Activated B cell treated with CpG ODN at 0.5 μM for 24 hours (primary cell): ENCODE data around the gene ETS1. TPM values are rescaled to one million over a fixed set of nuclear protein-coding genes. Genes with fewer than 3 reads are reported as not detected.
A peak's percentile ranks its signal among the peaks of the same experiment; 100 is the strongest.

ENCODE experiments used
- ATAC-seq: fragments of 200-7000 bp; cut with Tn5 transposase; one replicate; pipeline ENCODE4 v1.10.0; 2021; ENCODE audit warnings: low read depth, mild to moderate bottlenecking, moderate library complexity
- CTCF ChIA-PET: fragments of 350-600 bp; sonication (Branson Sonifier 250); formaldehyde crosslinking; loops from one replicate; lab custom pipeline; 2021; ENCODE audit warnings: antibody characterized with exemption; lab: Charles Lee
- POLR2A ChIA-PET: fragments of 350-600 bp; sonication (Branson Sonifier 250); formaldehyde crosslinking; loops from one replicate; lab custom pipeline; 2021; ENCODE audit warnings: antibody characterized with exemption; lab: Charles Lee
- DNase-seq: peaks from one replicate; pipeline ENCODE4 v3.0.0; 2022
- H3K27ac Mint-ChIP-seq: one replicate; pipeline ENCODE4 v1.8.0; 2020; ENCODE audit warnings: mixed read lengths
- H3K27me3 Mint-ChIP-seq: one replicate; pipeline ENCODE4 v1.8.0; 2021; ENCODE audit warnings: mixed read lengths
- H3K36me3 Mint-ChIP-seq: one replicate; pipeline ENCODE4 v1.8.0; 2021; ENCODE audit warnings: low read depth, mixed read lengths
- H3K4me1 Mint-ChIP-seq: one replicate; pipeline ENCODE4 v1.8.0; 2021; ENCODE audit warnings: mixed read lengths
- H3K4me3 Mint-ChIP-seq: one replicate; pipeline ENCODE4 v1.8.0; 2020; ENCODE audit warnings: mild to moderate bottlenecking, mixed read lengths
- H3K9me3 Mint-ChIP-seq: one replicate; pipeline ENCODE4 v1.8.0; 2020; ENCODE audit warnings: mixed read lengths
- intact Hi-C: fragments of 100-400 bp; cut with micrococcal nuclease; formaldehyde crosslinking; loops from one replicate; pipeline ENCODE4 v1.15.1; 2024
- total RNA-seq: library from RNA; stranded (reverse); gene quantifications from 2 replicates; pipeline ENCODE4 v1.2.3, GENCODE V29; 2022
- TF ChIP-seq, protein P1 (sequence below): fragments of 200-600 bp; IDR thresholded peaks from one replicate; pipeline ENCODE4 v1.8.0; 2022; ENCODE audit warnings: antibody characterized with exemption, mild to moderate bottlenecking

Gene ETS1
- total RNA-seq, 1 donor from 2014 or later, result 301 TPM

DNA sequence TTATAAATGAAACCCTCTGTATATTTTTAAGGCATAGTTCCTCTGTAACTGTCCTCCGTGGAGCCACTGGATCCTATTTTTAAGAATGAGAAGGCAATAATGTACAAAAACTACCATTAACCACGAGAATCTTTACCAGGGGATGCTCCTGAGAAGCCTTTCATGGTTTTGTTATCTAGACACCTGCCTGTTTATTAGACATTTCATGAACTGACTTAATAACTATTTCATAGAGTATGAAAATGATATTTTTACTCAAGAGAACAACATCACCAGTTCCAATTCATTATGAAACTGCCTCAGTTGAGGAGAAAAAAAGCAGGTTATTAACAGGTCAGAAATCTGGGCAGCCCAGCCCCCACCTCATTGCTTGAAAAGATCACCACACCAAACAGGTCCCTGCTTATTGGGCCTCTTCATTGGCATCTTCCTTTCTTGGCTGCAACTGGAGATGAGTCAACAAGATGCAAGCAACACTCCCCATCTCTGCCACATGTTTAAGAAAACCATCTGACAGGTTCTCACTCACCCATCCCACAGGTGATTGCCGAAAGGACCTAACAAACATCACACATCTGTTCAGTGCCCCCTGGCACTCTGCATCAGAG lies 27.8 kb downstream of the ETS1 start:
- H3K27ac Mint-ChIP-seq, result no peak overlapping the region

DNA sequence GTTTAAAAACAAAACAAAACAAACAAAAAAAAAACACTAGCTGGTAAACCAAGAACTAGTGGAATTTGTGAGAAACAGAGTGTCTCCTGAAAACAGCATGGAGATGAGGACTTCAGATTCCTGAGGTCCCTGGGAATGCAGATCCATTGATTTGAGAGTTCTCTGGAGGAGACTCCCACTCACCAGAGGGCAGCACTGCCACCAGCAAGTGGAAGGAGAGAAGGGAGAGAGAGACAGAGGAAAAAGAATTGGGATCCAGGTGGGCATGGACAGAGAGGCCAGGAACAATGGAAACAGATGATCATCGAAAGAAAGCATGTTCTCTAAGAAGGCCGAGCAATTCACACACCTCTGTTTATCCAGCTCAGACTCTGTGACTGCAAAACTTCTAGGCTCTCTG lies 31.8 kb downstream of the ETS1 start:
- DNase-seq, result no peak
- Mint-ChIP-seq H3K4me1 (peaks cover 62% of the 10 kb centered on the region), H3K36me3 (no peaks in the 10 kb centered on the region), H3K4me3 (no peak overlapping the region), H3K27me3 (no peaks in the 10 kb centered on the region), H3K27ac (no peak overlapping the region), H3K9me3 (no peaks in the 10 kb centered on the region)
- TF ChIP-seq, protein P1, sequence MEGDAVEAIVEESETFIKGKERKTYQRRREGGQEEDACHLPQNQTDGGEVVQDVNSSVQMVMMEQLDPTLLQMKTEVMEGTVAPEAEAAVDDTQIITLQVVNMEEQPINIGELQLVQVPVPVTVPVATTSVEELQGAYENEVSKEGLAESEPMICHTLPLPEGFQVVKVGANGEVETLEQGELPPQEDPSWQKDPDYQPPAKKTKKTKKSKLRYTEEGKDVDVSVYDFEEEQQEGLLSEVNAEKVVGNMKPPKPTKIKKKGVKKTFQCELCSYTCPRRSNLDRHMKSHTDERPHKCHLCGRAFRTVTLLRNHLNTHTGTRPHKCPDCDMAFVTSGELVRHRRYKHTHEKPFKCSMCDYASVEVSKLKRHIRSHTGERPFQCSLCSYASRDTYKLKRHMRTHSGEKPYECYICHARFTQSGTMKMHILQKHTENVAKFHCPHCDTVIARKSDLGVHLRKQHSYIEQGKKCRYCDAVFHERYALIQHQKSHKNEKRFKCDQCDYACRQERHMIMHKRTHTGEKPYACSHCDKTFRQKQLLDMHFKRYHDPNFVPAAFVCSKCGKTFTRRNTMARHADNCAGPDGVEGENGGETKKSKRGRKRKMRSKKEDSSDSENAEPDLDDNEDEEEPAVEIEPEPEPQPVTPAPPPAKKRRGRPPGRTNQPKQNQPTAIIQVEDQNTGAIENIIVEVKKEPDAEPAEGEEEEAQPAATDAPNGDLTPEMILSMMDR, result no peak
- POLR2A ChIA-PET, result interaction anchor here (4.8 to 6.5 kb wide), 3 partner anchors 10 to 54 kb away, joined by 86 to 146 read pairs (median 123); no protein-coding TSS in a partner anchor
- intact Hi-C loops, result no loop called here
- ATAC-seq, result no peak
- CTCF ChIA-PET, result interaction anchor here (0.7 to 4.7 kb wide), 4 partner anchors 48 to 74 kb away, joined by 3 to 62 read pairs (median 3); no protein-coding TSS in a partner anchor

More for the DNA sequence above, 27.8 kb downstream of the ETS1 start:
- ChIA-PET CTCF (no interaction called here), POLR2A (interaction anchor here (0.7 kb wide), 2 partner anchors 10 to 151 kb away, joined by 3 to 7 read pairs; no protein-coding TSS in a partner anchor)
- Mint-ChIP-seq H3K4me3 (peak overlapping the region; percentile 16), H3K4me1 (peaks cover 55% of the 10 kb centered on the region), H3K27me3 (no peaks in the 10 kb centered on the region), H3K36me3 (no peaks in the 10 kb centered on the region), H3K9me3 (no peaks in the 10 kb centered on the region)
- DNase-seq (no peak), ATAC-seq (no peak)
- TF ChIP-seq, protein P1, result no peak
- intact Hi-C loops, result loop anchor here (5.0 kb wide), 1 partner anchor 38 kb away; no protein-coding TSS in a partner anchor

DNA sequence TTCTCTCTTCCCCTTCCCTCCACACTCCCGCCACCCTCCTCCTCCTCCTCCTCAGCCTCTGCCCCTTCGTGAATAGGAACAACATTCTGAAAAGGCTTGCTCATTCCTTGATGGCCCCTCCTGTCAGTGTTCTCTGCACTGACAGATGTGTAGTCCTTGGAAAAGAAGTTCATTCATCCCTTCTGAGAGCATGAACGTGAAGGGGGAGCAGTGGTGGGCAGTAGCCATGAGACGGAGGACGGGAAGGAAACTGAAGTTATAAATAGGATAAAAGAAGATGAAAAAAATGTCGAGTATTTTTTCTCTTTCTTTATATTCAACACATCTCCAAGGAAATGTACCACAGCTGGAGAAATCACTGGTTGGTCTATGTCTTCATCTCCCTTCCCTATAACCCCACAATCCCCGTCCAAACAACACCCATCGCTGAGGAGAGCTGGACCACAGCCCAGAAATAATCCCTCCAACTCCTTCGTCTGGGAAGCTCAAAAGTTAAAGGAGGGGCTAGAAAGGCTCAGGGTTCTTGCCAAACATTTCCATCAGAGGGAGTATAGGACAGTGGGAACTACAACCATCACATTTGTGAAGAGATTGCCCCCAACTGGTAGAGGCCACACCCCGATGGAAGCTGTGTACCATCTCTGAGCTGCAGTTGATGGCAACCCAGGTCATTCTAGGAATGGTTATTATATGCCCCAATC lies 33.5 kb downstream of the ETS1 start:
- no peaks in the 10 kb centered on the region for H3K27me3 Mint-ChIP-seq
- CTCF ChIA-PET, result interaction anchor here (0.7 to 4.7 kb wide), 16 partner anchors 10 to 396 kb away, joined by 3 to 62 read pairs (median 6); no protein-coding TSS in a partner anchor
- H3K36me3 Mint-ChIP-seq, result no peaks in the 10 kb centered on the region
- intact Hi-C loops, result loop anchor here (1.0 to 2.0 kb wide), 6 partner anchors 10 to 277 kb away; no protein-coding TSS in a partner anchor
- TF ChIP-seq, protein P1, result no peak
- H3K4me3 Mint-ChIP-seq, result peak overlapping the region; percentile 73
- POLR2A ChIA-PET, result interaction anchor here (0.9 to 6.5 kb wide), 28 partner anchors 10 to 294 kb away, joined by 3 to 146 read pairs (median 10); no protein-coding TSS in a partner anchor
- peak overlapping the region; percentile 98 for H3K27ac Mint-ChIP-seq
- ATAC-seq, result no peak
- H3K9me3 Mint-ChIP-seq, result no peaks in the 10 kb centered on the region
- H3K4me1 Mint-ChIP-seq, result peaks cover 64% of the 10 kb centered on the region
- no peak for DNase-seq

DNA sequence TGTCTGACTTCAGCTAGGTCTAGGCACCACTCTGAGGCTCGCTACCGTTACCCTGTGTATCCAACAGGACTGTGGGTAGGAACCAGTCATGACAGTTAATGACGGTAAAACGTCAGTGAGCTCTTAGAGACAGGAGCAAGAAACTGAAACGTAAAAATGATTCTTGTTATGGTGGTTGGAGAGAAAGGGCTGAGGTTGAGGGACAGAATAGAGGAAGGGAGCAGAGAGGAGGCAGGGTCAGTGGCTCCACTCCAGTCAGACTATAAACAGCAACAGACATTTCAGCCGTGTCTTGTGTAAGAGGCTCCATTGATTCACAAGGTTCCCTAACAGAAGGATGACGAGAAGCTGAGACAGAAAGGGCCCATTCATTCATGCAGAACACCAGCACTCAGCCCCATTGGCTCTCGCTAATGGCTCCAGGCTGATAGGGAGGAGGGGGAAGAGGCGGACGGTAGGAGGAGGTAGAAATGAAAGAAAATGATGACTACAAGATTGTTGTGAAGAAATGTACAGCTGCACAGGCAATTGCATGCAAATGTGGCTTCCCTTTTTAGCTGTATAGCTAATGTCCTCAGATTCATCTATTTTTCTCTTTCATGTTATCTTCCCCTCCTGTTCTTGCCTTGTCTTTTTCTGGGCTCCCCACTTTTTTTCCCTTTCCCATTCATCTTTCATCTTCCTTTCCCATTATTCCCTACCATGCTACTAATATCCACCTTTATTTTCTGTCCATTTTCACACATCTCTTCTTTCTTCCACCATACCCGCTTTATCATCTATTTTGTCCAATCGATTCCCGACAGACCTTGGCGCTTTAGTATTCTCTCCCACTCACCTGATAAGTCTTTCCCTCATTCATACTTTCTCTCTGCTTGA lies 34.3 kb downstream of the ETS1 start:
- no peaks in the 10 kb centered on the region for H3K9me3 Mint-ChIP-seq
- ATAC-seq (peak; percentile 78), DNase-seq (peak; percentile 47)
- H3K36me3 Mint-ChIP-seq, result no peaks in the 10 kb centered on the region
- POLR2A ChIA-PET, result interaction anchor here (0.6 to 6.5 kb wide), 36 partner anchors 9 to 293 kb away, joined by 3 to 146 read pairs (median 6); no protein-coding TSS in a partner anchor
- H3K27me3 Mint-ChIP-seq, result no peaks in the 10 kb centered on the region
- H3K4me1 Mint-ChIP-seq, result peaks cover 72% of the 10 kb centered on the region
- intact Hi-C loops, result loop anchor here (1.0 to 2.0 kb wide), 12 partner anchors 11 to 278 kb away; no protein-coding TSS in a partner anchor
- peak overlapping the region; percentile 98 for H3K27ac Mint-ChIP-seq
- CTCF ChIA-PET, result interaction anchor here (0.7 to 4.7 kb wide), 18 partner anchors 9 to 381 kb away, joined by 3 to 62 read pairs (median 4); no protein-coding TSS in a partner anchor
- TF ChIP-seq, protein P1, result no peak
- H3K4me3 Mint-ChIP-seq, result peak overlapping the region; percentile 73
